Activated naive CD8-positive, alpha-beta T cell treated with anti-CD3 and anti-CD28 coated beads, Interleukin-2, amount 10 ng/mL, durations not matched to agents 7 days and 5 days (primary cell): ENCODE results near the gene TMTC1. TPM values are rescaled to one million over a fixed set of nuclear protein-coding genes. Genes with fewer than 3 reads are reported as not detected.

ENCODE experiments used
- ATAC-seq: fragments of 150-1000 bp; cut with Tn5 transposase; one replicate; pipeline ENCODE4 v1.10.0; 2021; ENCODE audit warnings: low read depth, moderate library complexity
- POLR2A ChIA-PET: fragments of 350-600 bp; sonication (Branson Sonifier 250); formaldehyde crosslinking; loops from one replicate; lab custom pipeline; 2021; ENCODE audit warnings: antibody characterized with exemption; lab: Charles Lee
- DNase-seq: peaks from one replicate; pipeline ENCODE4 v3.0.0; 2021
- H3K27ac Mint-ChIP-seq: one replicate; pipeline ENCODE4 v1.8.0; 2022; ENCODE audit warnings: mild to moderate bottlenecking, mixed read lengths
- H3K27me3 Mint-ChIP-seq: one replicate; pipeline ENCODE4 v1.8.0; 2022; ENCODE audit warnings: mild to moderate bottlenecking, moderate library complexity, mixed read lengths
- H3K36me3 Mint-ChIP-seq: one replicate; pipeline ENCODE4 v1.8.0; 2021; ENCODE audit warnings: mild to moderate bottlenecking, mixed read lengths
- H3K4me1 Mint-ChIP-seq: one replicate; pipeline ENCODE4 v1.8.0; 2021; ENCODE audit warnings: mixed read lengths
- H3K4me3 Mint-ChIP-seq: one replicate; pipeline ENCODE4 v1.8.0; 2022; ENCODE audit warnings: mild to moderate bottlenecking, moderate library complexity, mixed read lengths
- H3K9me3 Mint-ChIP-seq: one replicate; pipeline ENCODE4 v1.8.0; 2021; ENCODE audit warnings: mixed read lengths
- total RNA-seq, 2 experiments: library from RNA; stranded (reverse); gene quantifications; one replicate each; pipeline ENCODE4 v1.2.3, GENCODE V29; 2021

The TMTC1 gene
- total RNA-seq, 2 experiments from 2014 or later, result not detected

- H3K9me3 Mint-ChIP-seq, result no peaks in the 10 kb centered on the region
- no peaks in the 10 kb centered on the region for H3K36me3 Mint-ChIP-seq
- H3K4me1 Mint-ChIP-seq, result no peaks in the 10 kb centered on the region
- H3K27me3 Mint-ChIP-seq, result peaks cover 17% of the 10 kb centered on the region
- POLR2A ChIA-PET, result no interaction called here
- no peak overlapping the region for H3K27ac Mint-ChIP-seq
- H3K4me3 Mint-ChIP-seq, result no peak overlapping the region
- DNase-seq (no peak), ATAC-seq (no peak)
Observed at GRCh38 chr12:29509503-29509902, 274.2 kb downstream of the TMTC1 start.

- Mint-ChIP-seq H3K36me3 (no peaks in the 10 kb centered on the region), H3K4me1 (no peaks in the 10 kb centered on the region), H3K27ac (no peak overlapping the region), H3K4me3 (no peak overlapping the region), H3K27me3 (peaks cover 18% of the 10 kb centered on the region), H3K9me3 (no peaks in the 10 kb centered on the region)
- DNase-seq, result no peak
- POLR2A ChIA-PET, result no interaction called here
- ATAC-seq, result no peak
Observed at GRCh38 chr12:29508949-29509348, 274.8 kb downstream of the TMTC1 start.

DNA sequence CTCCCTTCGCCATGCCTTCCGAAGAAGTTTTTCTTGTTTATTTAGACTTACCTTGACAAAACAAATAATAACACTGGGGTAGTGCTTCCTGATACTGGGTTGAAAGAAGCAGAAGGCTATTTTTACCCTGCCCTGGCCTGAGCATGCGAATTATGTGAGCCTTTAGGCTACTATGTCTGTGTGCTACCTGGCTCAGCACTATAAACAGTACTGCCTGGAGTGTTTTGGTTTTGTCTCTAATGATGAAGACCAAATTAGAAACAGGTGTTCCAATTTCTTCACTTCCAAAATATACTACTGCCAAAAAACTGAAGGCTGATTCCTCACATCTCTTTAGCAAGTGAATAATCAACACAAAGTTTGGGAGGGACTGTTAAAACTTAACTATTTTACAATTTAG, 278.6 kb downstream of the TMTC1 start:
- no peak for ATAC-seq
- POLR2A ChIA-PET, result no interaction called here
- H3K27me3 Mint-ChIP-seq, result peaks cover 20% of the 10 kb centered on the region
- H3K36me3 Mint-ChIP-seq, result no peaks in the 10 kb centered on the region
- DNase-seq, result no peak
- H3K27ac Mint-ChIP-seq, result no peak overlapping the region
- H3K4me1 Mint-ChIP-seq, result no peaks in the 10 kb centered on the region
- no peak overlapping the region for H3K4me3 Mint-ChIP-seq
- no peaks in the 10 kb centered on the region for H3K9me3 Mint-ChIP-seq

GRCh38 chr12:29503283-29503682, 280.5 kb downstream of the TMTC1 start:
- no peak for ATAC-seq
- DNase-seq, result no peak
- Mint-ChIP-seq H3K36me3 (no peaks in the 10 kb centered on the region), H3K4me1 (no peaks in the 10 kb centered on the region), H3K9me3 (no peaks in the 10 kb centered on the region), H3K4me3 (no peak overlapping the region), H3K27me3 (peaks cover 20% of the 10 kb centered on the region), H3K27ac (no peak overlapping the region)
- POLR2A ChIA-PET, result no interaction called here

DNA sequence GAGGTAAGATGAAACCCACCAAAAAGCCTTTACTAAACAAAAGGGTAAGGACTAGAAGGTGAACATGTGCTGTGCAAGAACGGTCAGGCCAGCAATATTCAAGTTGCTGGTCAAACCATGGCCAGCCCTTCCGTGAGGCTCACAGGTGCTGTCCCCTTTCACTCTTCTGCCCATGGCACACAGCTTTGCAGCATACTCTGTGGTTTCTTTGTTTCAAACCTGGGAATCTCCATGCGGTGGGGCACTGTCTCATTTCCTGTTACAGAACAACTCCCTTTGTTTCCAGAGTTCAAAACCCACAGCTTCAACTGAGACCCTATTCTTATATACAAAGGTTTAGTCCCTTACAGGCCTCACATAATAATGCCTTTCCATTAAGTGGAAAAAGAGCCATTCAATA, 284.5 kb downstream of the TMTC1 start:
- no peak for ATAC-seq
- Mint-ChIP-seq H3K9me3 (no peaks in the 10 kb centered on the region), H3K36me3 (no peaks in the 10 kb centered on the region), H3K4me3 (no peak overlapping the region), H3K4me1 (no peaks in the 10 kb centered on the region), H3K27ac (no peak overlapping the region), H3K27me3 (peaks cover 6% of the 10 kb centered on the region)
- DNase-seq, result no peak
- POLR2A ChIA-PET, result no interaction called here

DNA sequence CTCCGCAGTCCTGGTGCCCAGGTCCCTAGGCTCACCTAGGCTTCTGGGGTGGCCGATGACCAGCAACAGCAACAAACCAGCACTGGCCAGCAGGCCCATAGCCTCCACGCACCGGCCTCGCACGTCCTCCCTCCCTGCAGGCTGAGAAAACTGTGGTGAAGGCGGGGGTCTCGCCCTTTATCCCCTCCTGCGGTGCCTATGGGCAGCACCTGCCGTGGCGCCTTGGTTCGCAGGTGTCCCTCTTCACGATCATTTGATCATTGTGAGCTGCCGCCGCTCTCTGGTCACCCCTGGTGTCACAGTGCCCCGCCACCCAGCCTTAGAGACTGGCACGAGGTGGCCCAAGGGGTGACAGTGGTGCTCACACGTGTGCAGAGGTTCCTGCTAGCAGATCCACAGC, 286.2 kb downstream of the TMTC1 start, which contains the start of gene OVCH1:
OVCH1 (minus strand) TSS at position 99 of the 400 bp plus-strand sequence; CDS start at position 99, 0 bp downstream.
- no peak within 1 kb of the TSS for H3K27ac Mint-ChIP-seq
- DNase-seq (no peak), ATAC-seq (no peak)
- no peak within 1 kb of the TSS for H3K4me3 Mint-ChIP-seq
- no peaks in the 10 kb centered on the region for H3K9me3 Mint-ChIP-seq
- POLR2A ChIA-PET, result no interaction called here
- peaks cover 3% of the 10 kb centered on the region for H3K27me3 Mint-ChIP-seq
- no peaks in the 10 kb centered on the region for H3K4me1 Mint-ChIP-seq
- no peaks in the 10 kb centered on the region for H3K36me3 Mint-ChIP-seq

- Mint-ChIP-seq H3K27ac (no peak overlapping the region), H3K9me3 (no peaks in the 10 kb centered on the region), H3K36me3 (no peaks in the 10 kb centered on the region), H3K27me3 (peaks cover 5% of the 10 kb centered on the region), H3K4me1 (no peaks in the 10 kb centered on the region), H3K4me3 (no peak overlapping the region)
- POLR2A ChIA-PET, result no interaction called here
- ATAC-seq (no peak), DNase-seq (no peak)
Observed at GRCh38 chr12:29492891-29493290, 290.9 kb downstream of the TMTC1 start.

- H3K9me3 Mint-ChIP-seq, result no peaks in the 10 kb centered on the region
- POLR2A ChIA-PET, result no interaction called here
- no peak overlapping the region for H3K27ac Mint-ChIP-seq
- no peak for DNase-seq
- H3K4me3 Mint-ChIP-seq, result no peak overlapping the region
- peaks cover 7% of the 10 kb centered on the region for H3K27me3 Mint-ChIP-seq
- H3K36me3 Mint-ChIP-seq, result no peaks in the 10 kb centered on the region
- no peak for ATAC-seq
- peaks cover 2% of the 10 kb centered on the region for H3K4me1 Mint-ChIP-seq
Observed at GRCh38 chr12:29486972-29487371, 296.8 kb downstream of the TMTC1 start.

- Mint-ChIP-seq H3K4me1 (no peaks in the 10 kb centered on the region), H3K9me3 (peaks cover 1% of the 10 kb centered on the region), H3K36me3 (no peaks in the 10 kb centered on the region), H3K4me3 (no peak overlapping the region), H3K27ac (no peak overlapping the region), H3K27me3 (peaks cover 2% of the 10 kb centered on the region)
- DNase-seq (no peak), ATAC-seq (no peak)
- POLR2A ChIA-PET, result no interaction called here
Observed at GRCh38 chr12:29463198-29463597, 320.5 kb downstream of the TMTC1 start.

DNA sequence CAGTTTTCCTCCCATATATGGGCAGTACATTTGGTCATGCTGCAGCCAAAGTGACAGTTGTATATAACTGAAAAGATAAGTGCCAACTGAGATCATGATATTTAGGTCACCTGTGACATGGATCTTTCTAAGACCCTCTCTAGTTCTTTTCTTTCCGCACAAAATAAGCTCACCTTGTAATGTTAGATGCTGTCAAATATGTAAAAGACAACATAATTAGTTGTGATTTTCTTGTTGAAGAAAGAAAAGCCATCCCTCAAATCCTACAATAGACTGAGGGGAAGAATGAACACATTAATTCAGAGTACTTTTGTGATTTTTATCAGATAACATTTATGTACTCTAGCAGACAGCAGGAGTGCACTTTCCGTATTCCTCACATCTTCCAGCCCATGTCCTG, 323.7 kb downstream of the TMTC1 start:
- peaks cover 4% of the 10 kb centered on the region for H3K27me3 Mint-ChIP-seq
- no peak overlapping the region for H3K27ac Mint-ChIP-seq
- H3K9me3 Mint-ChIP-seq, result no peaks in the 10 kb centered on the region
- DNase-seq (no peak), ATAC-seq (no peak)
- POLR2A ChIA-PET, result no interaction called here
- H3K36me3 Mint-ChIP-seq, result no peaks in the 10 kb centered on the region
- H3K4me3 Mint-ChIP-seq, result no peak overlapping the region
- no peaks in the 10 kb centered on the region for H3K4me1 Mint-ChIP-seq

- no peaks in the 10 kb centered on the region for H3K4me1 Mint-ChIP-seq
- DNase-seq (no peak), ATAC-seq (no peak)
- no peaks in the 10 kb centered on the region for H3K9me3 Mint-ChIP-seq
- peaks cover 8% of the 10 kb centered on the region for H3K27me3 Mint-ChIP-seq
- no peaks in the 10 kb centered on the region for H3K36me3 Mint-ChIP-seq
- no peak overlapping the region for H3K4me3 Mint-ChIP-seq
- POLR2A ChIA-PET, result no interaction called here
- H3K27ac Mint-ChIP-seq, result no peak overlapping the region
Observed at GRCh38 chr12:29455087-29455486, 328.7 kb downstream of the TMTC1 start.

DNA sequence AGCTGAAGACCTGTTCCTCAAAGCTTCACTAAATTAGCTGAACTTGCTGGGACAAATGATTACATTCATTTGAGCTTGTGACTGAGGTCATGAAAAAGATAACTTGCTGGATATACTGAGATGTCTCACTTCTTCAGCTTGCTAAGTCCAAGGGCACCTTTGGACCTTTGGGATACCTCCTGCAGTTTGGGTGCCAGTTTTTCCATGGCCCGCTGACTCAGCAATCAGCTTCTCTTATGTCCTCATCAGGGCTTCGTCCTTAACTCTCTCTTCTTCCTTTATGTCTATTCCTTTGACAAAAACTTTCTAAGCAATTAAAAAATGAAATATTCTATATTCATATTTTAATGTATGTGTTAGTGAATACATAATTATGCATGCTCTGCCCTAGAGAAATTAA, 331.9 kb downstream of the TMTC1 start:
- DNase-seq, result no peak
- no peaks in the 10 kb centered on the region for H3K4me1 Mint-ChIP-seq
- ATAC-seq, result no peak
- no peak overlapping the region for H3K4me3 Mint-ChIP-seq
- POLR2A ChIA-PET, result no interaction called here
- no peaks in the 10 kb centered on the region for H3K36me3 Mint-ChIP-seq
- no peak overlapping the region for H3K27ac Mint-ChIP-seq
- H3K9me3 Mint-ChIP-seq, result no peaks in the 10 kb centered on the region
- peaks cover 10% of the 10 kb centered on the region for H3K27me3 Mint-ChIP-seq
